Measurements from ENCODE around the gene TUBB.
A peak's percentile ranks its signal among the peaks of the same experiment; 100 is the strongest.

Gene TUBB

DNA sequence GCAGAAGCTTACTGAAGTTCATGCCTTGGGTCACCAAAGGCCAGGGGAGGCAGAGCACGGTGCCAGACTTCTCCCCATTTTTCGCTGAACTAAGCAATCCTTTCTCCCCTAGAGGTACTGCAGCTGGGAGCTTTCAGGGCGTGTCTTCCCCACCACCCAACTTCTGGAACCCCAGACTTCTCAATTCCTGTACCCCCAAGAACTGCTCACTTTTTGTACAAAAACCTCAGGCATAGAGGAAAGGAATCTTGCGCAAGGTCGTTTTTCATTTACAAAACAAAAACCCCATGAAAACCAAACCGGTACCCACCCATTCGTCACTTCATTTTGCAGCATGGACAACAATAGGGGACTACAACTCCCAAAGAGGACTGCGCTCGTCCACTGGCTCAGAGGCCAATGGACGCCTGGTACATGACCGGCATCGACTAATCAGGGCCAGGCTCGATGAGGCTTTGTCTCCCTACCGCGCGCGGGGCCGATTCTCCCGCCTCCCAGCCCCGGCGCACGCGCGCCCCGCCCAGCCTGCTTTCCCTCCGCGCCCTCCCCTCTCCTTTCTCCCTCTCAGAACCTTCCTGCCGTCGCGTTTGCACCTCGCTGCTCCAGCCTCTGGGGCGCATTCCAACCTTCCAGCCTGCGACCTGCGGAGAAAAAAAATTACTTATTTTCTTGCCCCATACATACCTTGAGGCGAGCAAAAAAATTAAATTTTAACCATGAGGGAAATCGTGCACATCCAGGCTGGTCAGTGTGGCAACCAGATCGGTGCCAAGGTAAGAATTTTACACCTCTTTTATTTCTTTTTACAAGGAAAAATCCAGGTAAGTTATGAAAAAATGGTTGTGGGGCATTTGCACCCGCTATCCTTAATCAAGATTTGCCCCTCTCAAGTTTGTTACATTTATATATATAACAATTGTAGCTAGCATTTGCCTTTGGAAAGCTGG lies at the start of gene TUBB:
TSS of gene TUBB (plus strand) at position 562 of the 947 bp plus-strand sequence. CDS start at position 717, 155 bp downstream.
- H3K27me3 ChIP-seq (ENCODE audit: insufficient read depth, poor library complexity, severe bottlenecking) = no peaks in the 10 kb centered on the region
- H3K27ac ChIP-seq (ENCODE audit: poor library complexity, severe bottlenecking) = peak within 1 kb of the TSS; percentile 96
- H3K4me3 ChIP-seq (ENCODE audit: severe bottlenecking) = peak within 1 kb of the TSS; percentile 89
- TF ChIP-seq CTCF (IDR thresholded peaks at IDR 0.05; ENCODE audit: poor library complexity, severe bottlenecking) = no peak
- H3K36me3 ChIP-seq (ENCODE audit: low read depth) = peaks cover 53% of the 10 kb centered on the region
- ATAC-seq (ENCODE audit: low read depth) (peak; percentile 79), DNase-seq (ENCODE audit: low spot score) (peak; percentile 98)
- H3K4me1 ChIP-seq (ENCODE audit: insufficient read depth, poor library complexity, severe bottlenecking) = peaks cover 24% of the 10 kb centered on the region
- no peaks in the 10 kb centered on the region for H3K9me3 ChIP-seq (ENCODE audit: severe bottlenecking)

DNA sequence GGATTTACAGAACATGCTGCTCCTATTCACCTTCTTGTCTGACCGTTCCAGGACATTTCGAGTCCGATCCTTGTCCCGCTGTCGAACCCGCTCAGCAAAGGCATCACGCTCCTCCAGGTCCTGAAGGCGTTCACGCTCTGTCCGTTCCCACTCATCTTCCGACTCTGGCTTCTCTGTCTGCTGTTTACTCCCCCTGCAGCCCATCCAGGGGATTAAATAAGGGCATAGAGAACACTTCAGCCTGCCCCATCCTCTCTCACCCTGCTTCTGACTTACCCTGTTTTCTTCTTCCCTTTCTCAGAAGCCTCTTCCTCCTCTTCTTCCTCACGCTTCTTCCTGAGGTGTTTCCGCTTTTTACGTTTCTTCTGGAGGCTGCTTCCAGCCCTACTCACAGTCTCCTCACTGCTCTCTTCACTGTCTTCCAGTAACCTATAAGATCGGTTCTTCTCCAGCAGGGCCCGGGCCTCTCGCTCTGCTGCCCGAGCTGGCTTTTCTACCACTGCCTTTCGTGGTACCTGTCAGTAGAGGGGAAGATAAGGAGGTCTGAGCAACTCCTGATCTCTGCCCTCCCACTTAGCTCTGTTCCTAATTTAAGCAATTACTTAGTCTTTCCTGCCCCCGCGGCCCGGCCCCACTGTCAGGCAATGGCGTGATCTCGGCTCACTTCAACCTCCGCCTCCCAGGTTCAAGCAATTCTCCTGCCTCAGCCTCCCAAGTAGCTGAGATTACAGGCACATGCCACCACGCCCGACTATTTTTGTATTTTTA lies 49.2 kb upstream of the TUBB start:
- peaks cover 4% of the 10 kb centered on the region for H3K4me1 ChIP-seq (ENCODE audit: insufficient read depth, poor library complexity, severe bottlenecking)
- no peaks in the 10 kb centered on the region for H3K9me3 ChIP-seq (ENCODE audit: severe bottlenecking)
- ATAC-seq (ENCODE audit: low read depth) (no peak), DNase-seq (ENCODE audit: low spot score) (no peak)
- H3K36me3 ChIP-seq (ENCODE audit: low read depth) = peaks cover 43% of the 10 kb centered on the region
- no peak overlapping the region for H3K27ac ChIP-seq (ENCODE audit: poor library complexity, severe bottlenecking)
- H3K4me3 ChIP-seq (ENCODE audit: severe bottlenecking) = no peak overlapping the region
- no peak for TF ChIP-seq CTCF (IDR thresholded peaks at IDR 0.05; ENCODE audit: poor library complexity, severe bottlenecking)
- H3K27me3 ChIP-seq (ENCODE audit: insufficient read depth, poor library complexity, severe bottlenecking) = no peaks in the 10 kb centered on the region

- peak within 1 kb of the TSS; percentile 44 for H3K27ac ChIP-seq (ENCODE audit: poor library complexity, severe bottlenecking)
- DNase-seq (ENCODE audit: low spot score) (peak; percentile 95), ATAC-seq (ENCODE audit: low read depth) (peak; percentile 77)
- peaks cover 45% of the 10 kb centered on the region for H3K36me3 ChIP-seq (ENCODE audit: low read depth)
- peak within 1 kb of the TSS; percentile 76 for H3K4me3 ChIP-seq (ENCODE audit: severe bottlenecking)
- TF ChIP-seq CTCF (IDR thresholded peaks at IDR 0.05; ENCODE audit: poor library complexity, severe bottlenecking) = peak; percentile 96
- peaks cover 4% of the 10 kb centered on the region for H3K4me1 ChIP-seq (ENCODE audit: insufficient read depth, poor library complexity, severe bottlenecking)
- H3K27me3 ChIP-seq (ENCODE audit: insufficient read depth, poor library complexity, severe bottlenecking) = no peaks in the 10 kb centered on the region
- no peaks in the 10 kb centered on the region for H3K9me3 ChIP-seq (ENCODE audit: severe bottlenecking)
Measured at GRCh38 chr6:30672445-30673253, 47.5 kb upstream of the TUBB start, which contains the start of gene DHX16. TSS of gene DHX16 (minus strand) at chr6:30673006. CDS start at chr6:30672841, 165 bp downstream.

DNA sequence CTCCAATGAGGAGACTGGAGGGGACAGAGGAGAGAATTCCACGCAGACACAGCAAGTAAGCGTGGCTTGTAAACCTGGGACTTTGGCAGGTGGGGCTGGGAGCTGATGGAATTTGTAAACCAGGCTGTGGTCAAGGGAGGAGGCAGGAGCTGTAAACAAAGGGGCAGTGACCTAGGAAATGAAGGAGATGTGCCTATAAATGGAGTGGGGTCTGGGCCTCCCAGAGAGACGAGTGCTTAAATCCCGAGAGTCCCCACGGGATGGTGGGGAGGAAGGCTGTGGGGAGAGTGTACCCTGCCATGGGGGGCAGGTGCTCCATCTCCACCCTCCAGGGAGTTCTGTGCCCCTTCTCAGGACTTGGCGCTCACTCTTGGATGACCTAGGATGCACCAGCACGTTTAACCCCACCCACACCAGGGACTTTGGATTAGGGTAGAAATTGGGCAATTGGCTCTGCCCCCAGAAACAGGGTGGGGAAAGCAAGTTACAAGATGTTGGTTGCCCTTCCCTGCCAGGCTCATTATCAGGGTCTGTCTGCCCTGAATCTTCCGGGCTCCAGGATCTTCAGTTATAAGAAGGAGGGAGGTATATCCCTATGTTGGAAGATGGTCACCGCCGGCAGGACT lies 43.4 kb upstream of the TUBB start:
- DNase-seq (ENCODE audit: low spot score) = no peak
- ATAC-seq (ENCODE audit: low read depth) = no peak
- H3K4me1 ChIP-seq (ENCODE audit: insufficient read depth, poor library complexity, severe bottlenecking) = peaks cover 14% of the 10 kb centered on the region
- H3K4me3 ChIP-seq (ENCODE audit: severe bottlenecking) = no peak overlapping the region
- peaks cover 56% of the 10 kb centered on the region for H3K36me3 ChIP-seq (ENCODE audit: low read depth)
- no peaks in the 10 kb centered on the region for H3K27me3 ChIP-seq (ENCODE audit: insufficient read depth, poor library complexity, severe bottlenecking)
- no peak for TF ChIP-seq CTCF (IDR thresholded peaks at IDR 0.05; ENCODE audit: poor library complexity, severe bottlenecking)
- H3K27ac ChIP-seq (ENCODE audit: poor library complexity, severe bottlenecking) = no peak overlapping the region
- no peaks in the 10 kb centered on the region for H3K9me3 ChIP-seq (ENCODE audit: severe bottlenecking)

All from RWPE2 (cell line).